Panc1 (cell line): ENCODE results near the gene IGSF23. TPM values are rescaled to one million over a fixed set of nuclear protein-coding genes. Genes with fewer than 3 reads are reported as not detected.

ENCODE experiments used
- ATAC-seq: fragments of 200-7000 bp; cut with Tn5 transposase; 2 replicates; pipeline ENCODE4 v1.9.1; 2020; ENCODE audit warnings: mild to moderate bottlenecking, moderate library complexity
- BruUV-seq: library from RNA; stranded (reverse); fragments of 400-500 nt; replicated peaks from 2 replicates; lab custom pipeline; 2021; lab: Mats Ljungman, UMichigan
- CTCF ChIA-PET: fragments of 300-600 bp; sonication (Branson Sonifier 250); formaldehyde crosslinking; loops from one replicate; lab custom pipeline; 2022; ENCODE audit warnings: antibody characterized with exemption; lab: Charles Lee
- POLR2A ChIA-PET: fragments of 300-600 bp; sonication (Branson Sonifier 250); formaldehyde crosslinking; loops from one replicate; lab custom pipeline; 2022; ENCODE audit warnings: antibody characterized with exemption; lab: Charles Lee
- DNase-seq: peaks from one replicate; pipeline ENCODE4 v3.0.0-alpha.2; 2010; ENCODE audit warnings: low read depth, low spot score
- H3K27ac ChIP-seq: 2 replicates; pipeline ENCODE4 v1.5.1; 2011; ENCODE audit warnings: mild to moderate bottlenecking, low read length, inconsistent platforms
- H3K27me3 ChIP-seq: fragments of 200-500 bp; sonication (Bioruptor generic); 2 replicates; pipeline ENCODE4 v1.6.0; 2014; ENCODE audit warnings: low read length, inconsistent platforms; ENCODE audit not compliant: control insufficient read depth, insufficient read depth
- H3K36me3 ChIP-seq: fragments of 200-500 bp; sonication (Bioruptor generic); 2 replicates; pipeline ENCODE4 v1.5.1; 2014; ENCODE audit warnings: inconsistent platforms, mild to moderate bottlenecking, low read length, moderate library complexity; ENCODE audit not compliant: control insufficient read depth, insufficient read depth
- H3K4me1 ChIP-seq: 2 replicates; pipeline ENCODE4 v1.5.1; 2011; ENCODE audit warnings: inconsistent platforms, mild to moderate bottlenecking, low read length, moderate library complexity; ENCODE audit not compliant: control insufficient read depth, insufficient read depth
- H3K4me3 ChIP-seq, 2 experiments: 2 replicates each; pipeline ENCODE4 v1.5.1; 2011 to 2012; ENCODE audit warnings: low read depth in 2 of 2, low read length in 2 of 2, mild to moderate bottlenecking in 2 of 2, inconsistent platforms in 1 of 2, moderate library complexity in 1 of 2
- H3K9me3 ChIP-seq: fragments of 200-500 bp; sonication (Bioruptor generic); 2 replicates; pipeline ENCODE4 v1.5.1; 2014; ENCODE audit warnings: low read depth, mild to moderate bottlenecking, inconsistent platforms, low read length, moderate library complexity; ENCODE audit not compliant: control insufficient read depth, insufficient read depth
- CTCF ChIP-seq: fragments of 450-650 bp; IDR thresholded peaks from 2 replicates; pipeline ENCODE4 v1.5.1; 2017; ENCODE audit warnings: mild to moderate bottlenecking
- POLR2AphosphoS5 ChIP-seq: IDR thresholded peaks from 2 replicates; pipeline ENCODE4 v1.6.1; 2012; ENCODE audit warnings: mild to moderate bottlenecking, low read depth, low read length, moderate library complexity
- REST ChIP-seq, 2 experiments: IDR thresholded peaks; 2 replicates each; pipeline ENCODE4 v1.6.1; 2011 to 2012; ENCODE audit warnings: low read depth in 2 of 2, control low read depth in 1 of 2, low read length in 1 of 2, mild to moderate bottlenecking in 1 of 2, moderate library complexity in 1 of 2; ENCODE audit not compliant: insufficient read depth in 1 of 2
- SIN3A ChIP-seq: IDR thresholded peaks from 2 replicates; pipeline ENCODE4 v1.6.1; 2012; ENCODE audit warnings: low read depth, mild to moderate bottlenecking, low read length, moderate library complexity, borderline replicate concordance; ENCODE audit not compliant: insufficient read depth
- TCF7L2 ChIP-seq: IDR thresholded peaks from 2 replicates; pipeline ENCODE4 v1.6.1; 2011; ENCODE audit warnings: mild to moderate bottlenecking, low read depth, low read length, inconsistent platforms
- in situ Hi-C: cut with HindIII; loops from 2 replicates; pipeline ENCODE4 v1.10.0; 2016; ENCODE audit warnings: low sequenced_read_pairs, low pct_unique_long_range_greater_than_20kb
- intact Hi-C: fragments of 100-400 bp; cut with micrococcal nuclease; formaldehyde crosslinking; loops from one replicate; pipeline ENCODE4 v1.10.0; 2022; ENCODE audit not compliant: unreplicated experiment
- total RNA-seq: library from RNA; stranded (reverse); gene quantifications from one replicate; pipeline ENCODE4 v1.2.1, GENCODE V29; 2021; ENCODE audit not compliant: unreplicated experiment

Gene IGSF23
- total RNA-seq, 1 experiment from 2014 or later, result not detected

- H3K4me3 ChIP-seq, result no peak overlapping the region
- in situ Hi-C loops (no loop called here), intact Hi-C loops (no loop called here)
- POLR2A ChIA-PET, result no interaction called here
- TF ChIP-seq SIN3A, result no peak
- no peak for TF ChIP-seq POLR2AphosphoS5
- no peak for TF ChIP-seq CTCF
- no peak for TF ChIP-seq REST (IDR thresholded peaks at IDR 0.05; ENCODE audit: insufficient read depth in 1 of 2, low read depth in 2 of 2, low read length in 1 of 2)
- TF ChIP-seq TCF7L2, result no peak
- no TSS peak for BruUV-seq
- H3K4me1 ChIP-seq, result peaks cover 2% of the 10 kb centered on the region; the same call in 1 of the 2 replicates
- CTCF ChIA-PET, result interaction anchor here (0.5 kb wide), 1 partner anchor 36 kb away, joined by 5 read pairs; no protein-coding TSS in a partner anchor
- no peaks in the 10 kb centered on the region for H3K9me3 ChIP-seq
- no peak for ATAC-seq
- H3K27me3 ChIP-seq, result no peaks in the 10 kb centered on the region
- no peak overlapping the region for H3K27ac ChIP-seq
- DNase-seq, result no peak
- no peaks in the 10 kb centered on the region for H3K36me3 ChIP-seq
These were observed 68.8 kb downstream of the IGSF23 start for GRCh38 chr19:44681992-44682790.

GRCh38 chr19:44682807-44683206, 69.4 kb downstream of the IGSF23 start:
- BruUV-seq, result no TSS peak
- Histone ChIP-seq H3K4me3 (no peak overlapping the region), H3K27me3 (no peaks in the 10 kb centered on the region), H3K27ac (no peak overlapping the region), H3K36me3 (no peaks in the 10 kb centered on the region), H3K4me1 (0 out of 2 replicates have a peak, but pooled peaks cover 2% of the 10 kb centered on the region), H3K9me3 (no peaks in the 10 kb centered on the region)
- ChIA-PET CTCF (interaction anchor here (0.6 kb wide), 1 partner anchor 30 kb away, joined by 5 read pairs; no protein-coding TSS in a partner anchor), POLR2A (no interaction called here)
- ATAC-seq, result no peak
- TF ChIP-seq CTCF, result no peak
- TF ChIP-seq SIN3A, result no peak
- no peak for TF ChIP-seq TCF7L2
- no peak for TF ChIP-seq REST (IDR thresholded peaks at IDR 0.05; ENCODE audit: insufficient read depth in 1 of 2, low read depth in 2 of 2, low read length in 1 of 2)
- TF ChIP-seq POLR2AphosphoS5, result no peak
- intact Hi-C loops (no loop called here), in situ Hi-C loops (no loop called here)
- DNase-seq, result no peak
